Measurements from ENCODE around the gene ENOX1.

DNA sequence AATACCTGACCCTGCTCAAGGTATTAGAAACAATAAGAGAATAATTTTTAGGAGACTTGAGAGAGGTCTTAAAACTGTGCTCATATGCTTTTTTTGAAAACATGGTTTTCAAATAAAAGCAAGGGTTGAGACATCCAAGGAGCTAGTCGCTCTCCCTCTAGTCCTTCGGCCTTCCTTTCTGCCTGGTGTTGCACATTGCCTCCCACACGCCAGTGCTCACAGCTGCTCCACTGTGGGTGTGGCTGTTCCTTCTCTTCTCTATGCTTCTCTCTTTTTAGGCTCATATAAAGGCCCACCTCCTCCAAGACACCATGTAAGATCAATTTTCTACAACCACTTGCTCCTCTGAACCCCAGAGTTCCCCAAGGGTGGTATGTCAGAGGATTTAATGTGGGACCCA is 352.6 kb downstream of the ENOX1 start:
- no peak for TF ChIP-seq EZH2 (IDR thresholded peaks at IDR 0.05; ENCODE audit: borderline replicate concordance, low read depth, low read length, severe bottlenecking)
- TF ChIP-seq, protein P1, sequence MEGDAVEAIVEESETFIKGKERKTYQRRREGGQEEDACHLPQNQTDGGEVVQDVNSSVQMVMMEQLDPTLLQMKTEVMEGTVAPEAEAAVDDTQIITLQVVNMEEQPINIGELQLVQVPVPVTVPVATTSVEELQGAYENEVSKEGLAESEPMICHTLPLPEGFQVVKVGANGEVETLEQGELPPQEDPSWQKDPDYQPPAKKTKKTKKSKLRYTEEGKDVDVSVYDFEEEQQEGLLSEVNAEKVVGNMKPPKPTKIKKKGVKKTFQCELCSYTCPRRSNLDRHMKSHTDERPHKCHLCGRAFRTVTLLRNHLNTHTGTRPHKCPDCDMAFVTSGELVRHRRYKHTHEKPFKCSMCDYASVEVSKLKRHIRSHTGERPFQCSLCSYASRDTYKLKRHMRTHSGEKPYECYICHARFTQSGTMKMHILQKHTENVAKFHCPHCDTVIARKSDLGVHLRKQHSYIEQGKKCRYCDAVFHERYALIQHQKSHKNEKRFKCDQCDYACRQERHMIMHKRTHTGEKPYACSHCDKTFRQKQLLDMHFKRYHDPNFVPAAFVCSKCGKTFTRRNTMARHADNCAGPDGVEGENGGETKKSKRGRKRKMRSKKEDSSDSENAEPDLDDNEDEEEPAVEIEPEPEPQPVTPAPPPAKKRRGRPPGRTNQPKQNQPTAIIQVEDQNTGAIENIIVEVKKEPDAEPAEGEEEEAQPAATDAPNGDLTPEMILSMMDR (IDR thresholded peaks at IDR 0.05; ENCODE audit: borderline replicate concordance, extremely low read depth, low read length, poor library complexity, severe bottlenecking) = no peak
